ENCODE data around the gene PROK1. TPM values are rescaled to one million over a fixed set of nuclear protein-coding genes. Genes with fewer than 3 reads are reported as not detected.

Gene PROK1
- total RNA-seq, 1 experiment from 2014 or later: 0.22 TPM

- Histone ChIP-seq H3K9me3 (ENCODE audit: control insufficient read depth in 1 of 2, insufficient read depth in 1 of 2, low read depth in 1 of 2, low read length in 2 of 2) (no peaks in the 10 kb centered on the region), H4K20me1 (ENCODE audit: insufficient read depth) (no peaks in the 10 kb centered on the region), H3K27ac (ENCODE audit: low read depth, low read length) (no peak overlapping the region), H3K4me2 (ENCODE audit: low read length) (no peak overlapping the region), H3K79me2 (ENCODE audit: insufficient read depth, low read length) (no peaks in the 10 kb centered on the region), H3K27me3 (ENCODE audit: insufficient read depth, low read length) (no peaks in the 10 kb centered on the region), H3K36me3 (ENCODE audit: control insufficient read depth in 1 of 2, insufficient read depth in 2 of 2, low read length in 2 of 2) (no peaks in the 10 kb centered on the region), H3K9ac (ENCODE audit: low read length) (no peak overlapping the region), H3K4me3 (replicated peaks in 1 of 2; ENCODE audit: low read depth in 1 of 2, low read length in 2 of 2) (no peak overlapping the region), H3K9me2 (ENCODE audit: insufficient read depth) (no peaks in the 10 kb centered on the region), H3K4me1 (ENCODE audit: control insufficient read depth in 1 of 2, insufficient read depth in 2 of 2, low read length in 2 of 2) (peaks cover 17 to 27% of the 10 kb centered on the region in 2 experiments), H2AFZ (ENCODE audit: low read depth, low read length, poor library complexity, severe bottlenecking) (no peak overlapping the region)
- BruUV-seq (replicated peaks): no TSS peak
- ChIA-PET POLR2A (no interaction called here), RAD21 (ENCODE audit: low non-redundant PET in 1 of 2, low total read pairs in 2 of 2, uncharacterized antibody in 2 of 2, unreplicated experiment in 2 of 2) (no interaction called here), CTCF (no interaction called here)
- no peak for DNase-seq (ENCODE audit: low read depth, low spot score)
- TF ChIP-seq CEBPB (IDR thresholded peaks at IDR 0.05; ENCODE audit: low read depth) (no peak), TCF7L2 (IDR thresholded peaks at IDR 0.05; ENCODE audit: borderline replicate concordance, extremely low read depth, insufficient read depth, insufficient read length) (no peak), POLR2AphosphoS5 (IDR thresholded peaks at IDR 0.05; ENCODE audit: low read depth, low read length) (no peak), ZBTB33 (IDR thresholded peaks at IDR 0.05; ENCODE audit: extremely low read depth, insufficient replicate concordance, low read length) (no peak), MAX (IDR thresholded peaks at IDR 0.05) (no peak), SP1 (IDR thresholded peaks at IDR 0.05; ENCODE audit: low read depth) (no peak), REST (IDR thresholded peaks at IDR 0.05; ENCODE audit: low read depth) (no peak), ATF3 (IDR thresholded peaks at IDR 0.05) (no peak), ZNF274 (IDR thresholded peaks at IDR 0.05; ENCODE audit: low read depth, low read length) (no peak), CTCF (IDR thresholded peaks at IDR 0.05 in 2 of 3, conservative IDR thresholded peaks at IDR 0.05 in 1 of 3; ENCODE audit: borderline replicate concordance in 1 of 3, insufficient read depth in 1 of 3, low read depth in 2 of 3, low read length in 2 of 3) (no peak), POLR2A (IDR thresholded peaks at IDR 0.05; ENCODE audit: borderline replicate concordance, extremely low read depth, insufficient read depth, insufficient read length) (no peak), SRF (IDR thresholded peaks at IDR 0.05; ENCODE audit: low read depth) (no peak), YY1 (IDR thresholded peaks at IDR 0.05; ENCODE audit: extremely low read depth, insufficient replicate concordance, low read depth, low read length) (no peak), RAD21 (IDR thresholded peaks at IDR 0.05; ENCODE audit: low read depth) (no peak), FOSL1 (IDR thresholded peaks at IDR 0.05; ENCODE audit: low read depth) (no peak), SIN3A (IDR thresholded peaks at IDR 0.05; ENCODE audit: low read depth) (no peak), ELF1 (IDR thresholded peaks at IDR 0.05; ENCODE audit: borderline replicate concordance, low read depth) (no peak)
- ATAC-seq: no peak
- intact Hi-C loops (cut with micrococcal nuclease): no loop called here
Observed at GRCh38 chr1:110438893-110439292, 12.1 kb upstream of the PROK1 start.

Data from HCT116 (cell line).